Astrocyte of the spinal cord (primary cell): ENCODE data around the gene DPT.

Experiments
- DNase-seq: peaks from one replicate; pipeline ENCODE4 v3.0.0; 2011; ENCODE audit warnings: low read depth, low spot score
- H3K4me3 ChIP-seq: 2 replicates; pipeline ENCODE4 v1.5.1; 2011; ENCODE audit warnings: low read depth, mild to moderate bottlenecking, low read length, moderate library complexity
- CTCF ChIP-seq: IDR thresholded peaks from 2 replicates; pipeline ENCODE4 v1.5.1; 2012; ENCODE audit warnings: low read depth, mild to moderate bottlenecking, low read length, inconsistent platforms
- in situ Hi-C: cut with HindIII; loops from 2 replicates; pipeline ENCODE4 v1.10.0; 2017; ENCODE audit warnings: low sequenced_read_pairs

Gene DPT

GRCh38 chr1:168742386-168742785 lies 13.4 kb upstream of the DPT start:
- in situ Hi-C loops, result no loop called here
- TF ChIP-seq CTCF, result no peak

DNA sequence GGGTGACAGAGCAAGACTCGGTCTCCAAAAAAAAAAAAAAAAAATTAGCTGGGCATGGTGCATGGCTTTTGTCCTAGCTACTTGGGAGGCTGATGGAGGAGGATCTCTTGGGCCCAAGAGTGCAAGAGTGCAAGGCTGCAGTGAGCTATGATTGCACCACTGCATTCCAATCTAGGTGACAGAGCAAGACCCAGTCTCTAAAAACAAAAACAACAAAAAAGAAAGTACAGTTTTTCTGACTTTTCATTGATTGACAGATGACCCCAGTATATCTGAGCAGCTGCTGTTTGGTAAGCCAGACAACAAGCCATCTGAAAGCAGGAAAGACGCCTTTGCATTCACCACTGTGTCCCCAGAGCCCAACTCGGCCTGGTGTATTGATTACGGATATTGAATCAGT lies 10.9 kb upstream of the DPT start:
- in situ Hi-C loops, result no loop called here
- H3K4me3 ChIP-seq, result no peak overlapping the region
- no peak for TF ChIP-seq CTCF
- no peak for DNase-seq

More at GRCh38 chr1:168742386-168742785, 13.4 kb upstream of the DPT start:
- no peak overlapping the region for H3K4me3 ChIP-seq
- no peak for DNase-seq

DNA sequence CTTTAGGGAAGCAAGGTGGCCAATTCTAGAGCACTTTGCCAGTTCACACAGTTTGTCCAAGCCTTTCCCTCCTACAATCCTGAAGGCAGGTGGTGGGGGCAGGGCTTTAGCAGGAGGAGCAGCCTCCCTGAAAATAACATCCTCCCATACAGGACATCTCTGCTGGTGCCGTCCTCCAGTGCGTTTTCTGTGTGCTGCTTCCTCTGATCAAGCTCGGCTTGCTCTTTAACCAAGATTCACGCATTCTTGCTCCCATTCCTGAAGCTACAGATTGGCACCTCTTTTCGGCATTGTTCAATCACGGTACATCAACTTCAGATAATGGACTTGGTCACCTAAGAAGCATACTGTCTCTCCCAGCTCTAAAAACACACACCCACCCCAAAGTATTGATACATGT lies 7.5 kb upstream of the DPT start:
- TF ChIP-seq CTCF, result no peak
- H3K4me3 ChIP-seq, result no peak overlapping the region
- DNase-seq, result no peak
- in situ Hi-C loops, result no loop called here

GRCh38 chr1:168735974-168736373 lies 7.0 kb upstream of the DPT start:
- DNase-seq, result no peak
- no peak for TF ChIP-seq CTCF
- no peak overlapping the region for H3K4me3 ChIP-seq
- in situ Hi-C loops, result no loop called here

DNA sequence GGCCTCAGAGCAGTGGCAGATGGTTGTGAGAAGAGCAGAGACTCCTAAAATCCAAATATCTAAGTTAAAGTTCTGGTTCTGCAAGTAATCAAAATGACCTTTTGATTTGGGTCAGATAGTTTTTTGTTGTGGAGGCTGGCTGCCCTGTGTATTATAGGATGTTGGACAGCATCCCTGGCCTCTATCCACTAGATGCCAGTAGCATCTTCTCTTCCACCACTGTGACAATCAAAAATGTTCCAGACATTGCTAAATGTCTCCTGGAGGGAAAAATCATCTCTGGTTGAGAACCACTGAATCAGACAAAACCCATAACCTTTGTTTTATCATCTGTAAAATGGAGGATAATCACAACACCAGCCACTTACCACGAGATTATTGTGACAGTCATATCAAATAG lies 5.9 kb upstream of the DPT start:
- in situ Hi-C loops, result no loop called here
- no peak for TF ChIP-seq CTCF
- no peak for DNase-seq
- H3K4me3 ChIP-seq, result no peak overlapping the region

- no peak overlapping the region for H3K4me3 ChIP-seq
- TF ChIP-seq CTCF, result no peak
- in situ Hi-C loops, result no loop called here
- DNase-seq, result no peak
Observed at GRCh38 chr1:168734271-168734670, 5.3 kb upstream of the DPT start.

DNA sequence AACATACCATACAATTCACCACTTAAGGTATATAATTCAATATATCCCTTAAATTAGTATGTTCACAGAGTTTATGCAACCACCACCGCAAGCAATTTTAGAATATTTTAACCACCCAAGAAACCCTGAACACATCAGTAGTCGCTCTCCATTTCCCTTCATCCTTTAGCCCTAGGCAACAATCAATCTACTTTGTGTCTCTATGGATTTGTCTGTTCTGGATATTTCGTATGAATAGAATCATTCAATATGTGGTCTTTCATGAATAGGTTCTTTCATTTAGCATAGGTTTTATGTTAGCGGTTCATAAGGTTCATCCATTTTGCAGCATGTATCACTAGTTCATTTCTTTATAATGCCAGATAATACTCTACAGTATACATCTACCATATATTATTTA lies 4.2 kb upstream of the DPT start:
- in situ Hi-C loops, result no loop called here
- no peak for DNase-seq
- H3K4me3 ChIP-seq, result no peak overlapping the region
- TF ChIP-seq CTCF, result no peak
